Measurements from ENCODE around the gene INPP5D.

INPP5D gene

GRCh38 chr2:233117351-233117750 is 57.2 kb downstream of the INPP5D start:
- TF ChIP-seq CTCF (conservative IDR thresholded peaks at IDR 0.05; ENCODE audit: low read depth, low read length) = no peak
- H3K4me3 ChIP-seq (ENCODE audit: low read depth, low read length) = no peak overlapping the region
- no peak for DNase-seq (ENCODE audit: low read depth)

GRCh38 chr2:233117811-233118647 is 57.9 kb downstream of the INPP5D start:
- no peak for DNase-seq (ENCODE audit: low read depth)
- no peak for TF ChIP-seq CTCF (conservative IDR thresholded peaks at IDR 0.05; ENCODE audit: low read depth, low read length)
- no peak overlapping the region for H3K4me3 ChIP-seq (ENCODE audit: low read depth, low read length)

- no peak for TF ChIP-seq CTCF (conservative IDR thresholded peaks at IDR 0.05; ENCODE audit: low read depth, low read length)
- no peak for DNase-seq (ENCODE audit: low read depth)
Measured at GRCh38 chr2:233118648-233119000, 58.5 kb downstream of the INPP5D start.

GRCh38 chr2:233119123-233119522 is 59.0 kb downstream of the INPP5D start:
- DNase-seq (ENCODE audit: low read depth) = no peak
- no peak overlapping the region for H3K4me3 ChIP-seq (ENCODE audit: low read depth, low read length)
- no peak for TF ChIP-seq CTCF (conservative IDR thresholded peaks at IDR 0.05; ENCODE audit: low read depth, low read length)

More at GRCh38 chr2:233118648-233119000, 58.5 kb downstream of the INPP5D start:
- no peak overlapping the region for H3K4me3 ChIP-seq (ENCODE audit: low read depth, low read length)

GRCh38 chr2:233119806-233120205 is 59.7 kb downstream of the INPP5D start:
- no peak overlapping the region for H3K4me3 ChIP-seq (ENCODE audit: low read depth, low read length)
- TF ChIP-seq CTCF (conservative IDR thresholded peaks at IDR 0.05; ENCODE audit: low read depth, low read length) = no peak
- no peak for DNase-seq (ENCODE audit: low read depth)

GRCh38 chr2:233120459-233120858 is 60.3 kb downstream of the INPP5D start:
- no peak overlapping the region for H3K4me3 ChIP-seq (ENCODE audit: low read depth, low read length)
- TF ChIP-seq CTCF (conservative IDR thresholded peaks at IDR 0.05; ENCODE audit: low read depth, low read length) = no peak

GRCh38 chr2:233121856-233122255 is 61.7 kb downstream of the INPP5D start:
- DNase-seq (ENCODE audit: low read depth) = no peak
- no peak for TF ChIP-seq CTCF (conservative IDR thresholded peaks at IDR 0.05; ENCODE audit: low read depth, low read length)

More at GRCh38 chr2:233120459-233120858, 60.3 kb downstream of the INPP5D start:
- no peak for DNase-seq (ENCODE audit: low read depth)

More at GRCh38 chr2:233121856-233122255, 61.7 kb downstream of the INPP5D start:
- H3K4me3 ChIP-seq (ENCODE audit: low read depth, low read length) = no peak overlapping the region

Measured in choroid plexus epithelial cell (primary cell).